Tibial nerve (tissue), 4 donors: Measurements from ENCODE around the gene FBXL12. TPM values are rescaled to one million over a fixed set of nuclear protein-coding genes. Genes with fewer than 3 reads are reported as not detected.

Source experiments
- DNase-seq, 2 donors: peaks; one replicate each; pipeline ENCODE4 v3.0.0-alpha.2; 2019; ENCODE audit warnings: low spot score in 2 of 2
- H3K27ac ChIP-seq, 4 donors: fragments of 200-600 bp; sonication (generic) in 3 of 4; one replicate each; pipeline ENCODE4 v1.5.1; 2017 to 2019; ENCODE audit warnings: mild to moderate bottlenecking in 1 of 4
- H3K27me3 ChIP-seq, 2 donors: fragments of 200-600 bp; sonication (generic) in 1 of 2; one replicate each; pipeline versions ENCODE4 v1.5.1 to v1.6.0; 2017 to 2019
- H3K36me3 ChIP-seq, 3 donors: fragments of 200-600 bp; sonication (generic); one replicate each; pipeline ENCODE4 v1.5.1; 2018 to 2019
- H3K4me1 ChIP-seq, 4 donors: fragments of 200-600 bp; sonication (generic) in 3 of 4; one replicate each; pipeline ENCODE4 v1.5.1; 2017 to 2019
- H3K4me3 ChIP-seq, 4 donors: fragments of 200-600 bp; sonication (generic) in 3 of 4; one replicate each; pipeline ENCODE4 v1.5.1; 2017 to 2019; ENCODE audit warnings: mild to moderate bottlenecking in 1 of 4, moderate library complexity in 1 of 4
- H3K9me3 ChIP-seq, 4 donors: fragments of 200-600 bp; sonication (generic) in 3 of 4; one replicate each; pipeline ENCODE4 v1.5.1; 2017 to 2019
- CTCF ChIP-seq, 5 experiments: fragments of 200-600 bp in 3 of 5; fragments of 450-650 bp in 2 of 5; sonication (generic) in 3 of 5; IDR thresholded peaks; one replicate each; pipeline ENCODE4 v1.5.1; 2016 to 2019; ENCODE audit warnings: antibody characterized with exemption in 5 of 5, mild to moderate bottlenecking in 3 of 5, moderate library complexity in 2 of 5
- EP300 ChIP-seq, 2 donors: sonication (generic); formaldehyde crosslinking; IDR thresholded peaks; one replicate each; pipeline ENCODE4 v1.6.1; 2017; ENCODE audit warnings: antibody characterized with exemption in 2 of 2, mild to moderate bottlenecking in 1 of 2
- POLR2A ChIP-seq, 2 donors: fragments of 450-650 bp; IDR thresholded peaks; one replicate each; pipeline ENCODE4 v1.6.1; 2017; ENCODE audit warnings: antibody characterized with exemption in 2 of 2, mild to moderate bottlenecking in 2 of 2, moderate library complexity in 2 of 2
- WGBS, 2 donors: methylation state at CpG; one replicate each; pipeline ENCODE4 v1.1.5; 2018; 5-methylcytosine and 5-hydroxymethylcytosine counted together
- total RNA-seq, 4 donors: library from RNA; depleted of rRNA; stranded (reverse); fragments of >200 nt; gene quantifications; one replicate each; pipeline ENCODE4 v1.1.0, GENCODE V29; 2016

Gene FBXL12
- total RNA-seq: 10 to 100 TPM; 26.2 to 42.7 (median 36.6) TPM

GRCh38 chr19:9818734-9819595, at the start of gene FBXL12:
Gene FBXL12 (minus strand): TSS chr19:9819079. CDS start chr19:9818813, 266 bp downstream.
- TF ChIP-seq CTCF (IDR thresholded peaks at IDR 0.05) (peak in 1 of 5 experiments; percentile 15), POLR2A (IDR thresholded peaks at IDR 0.05) (peak; percentile 71 to 91), EP300 (IDR thresholded peaks at IDR 0.05) (peak; percentile 49 to 96)

GRCh38 chr19:9865732-9866501, 47.0 kb upstream of the FBXL12 start:
- H3K9me3 ChIP-seq: no peaks in the 10 kb centered on the region
- TF ChIP-seq CTCF (IDR thresholded peaks at IDR 0.05) (no peak), POLR2A (IDR thresholded peaks at IDR 0.05) (no peak), EP300 (IDR thresholded peaks at IDR 0.05) (no peak)
- H3K36me3 ChIP-seq: no peaks in the 10 kb centered on the region
- H3K4me3 ChIP-seq: no peak overlapping the region
- DNase-seq: no peak
- H3K27me3 ChIP-seq: no peaks in the 10 kb centered on the region
- no peak overlapping the region for H3K27ac ChIP-seq
- 68 to 70% methylated on average over 16 of the region's 16 CpGs for WGBS, 2 donors
- H3K4me1 ChIP-seq: no peaks in the 10 kb centered on the region

More at GRCh38 chr19:9818734-9819595, at the start of gene FBXL12:
- Histone ChIP-seq H3K9me3 (no peaks in the 10 kb centered on the region), H3K4me3 (peak within 1 kb of the TSS; percentile 94 to 97 (median 96)), H3K4me1 (peaks cover 0 to 29% (median 6%) of the 10 kb centered on the region in 4 donors), H3K27ac (peak within 1 kb of the TSS; percentile 93 to 97 (median 95)), H3K27me3 (no peaks in the 10 kb centered on the region), H3K36me3 (peaks cover 0 to 19% (median 0%) of the 10 kb centered on the region in 3 donors)
- peak; percentile 100 for DNase-seq
- 1 to 2% methylated on average over 58 to 69 of the region's 82 CpGs for WGBS, 2 donors

DNA sequence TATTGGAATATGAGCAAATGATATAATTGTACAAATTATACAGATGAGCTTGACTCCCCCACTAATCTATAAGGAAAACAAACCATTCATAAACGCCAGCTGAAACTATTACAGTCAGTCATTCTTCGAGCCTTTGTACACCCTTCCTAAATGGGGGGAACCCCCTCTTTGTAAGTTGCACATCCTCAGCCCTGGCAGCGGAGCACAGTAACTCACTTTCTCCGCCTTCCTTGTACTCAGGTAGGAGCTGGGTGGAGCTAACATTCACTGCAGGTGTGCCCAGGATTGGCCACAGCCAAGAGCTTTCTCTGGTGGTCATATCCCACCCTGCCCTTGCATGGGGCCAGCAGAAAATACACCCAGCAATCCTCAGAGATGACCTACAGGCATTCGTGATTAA, 44.9 kb upstream of the FBXL12 start:
- Histone ChIP-seq H3K9me3 (no peaks in the 10 kb centered on the region), H3K4me1 (no peaks in the 10 kb centered on the region), H3K4me3 (no peak overlapping the region), H3K27me3 (no peaks in the 10 kb centered on the region), H3K27ac (no peak overlapping the region), H3K36me3 (no peaks in the 10 kb centered on the region)
- DNase-seq: no peak
- WGBS, 2 donors: 85 to 91% methylated on average over 5 of the region's 5 CpGs
- TF ChIP-seq POLR2A (IDR thresholded peaks at IDR 0.05) (no peak), EP300 (IDR thresholded peaks at IDR 0.05) (no peak), CTCF (IDR thresholded peaks at IDR 0.05) (no peak)

GRCh38 chr19:9862938-9863337, 44.1 kb upstream of the FBXL12 start:
- H3K9me3 ChIP-seq: no peaks in the 10 kb centered on the region
- H3K27me3 ChIP-seq: no peaks in the 10 kb centered on the region
- H3K36me3 ChIP-seq: peaks cover 0 to under 1% (median 0%) of the 10 kb centered on the region in 3 donors
- no peak for TF ChIP-seq EP300 (IDR thresholded peaks at IDR 0.05)
- TF ChIP-seq POLR2A (IDR thresholded peaks at IDR 0.05): no peak
- TF ChIP-seq CTCF (IDR thresholded peaks at IDR 0.05): no peak
- 73 to 80% methylated on average over 4 of the region's 4 CpGs for WGBS, 2 donors
- H3K4me1 ChIP-seq: no peaks in the 10 kb centered on the region
- no peak overlapping the region for H3K27ac ChIP-seq
- H3K4me3 ChIP-seq: no peak overlapping the region
- no peak for DNase-seq
